ENCODE measurements around the gene ZNF346. TPM values are rescaled to one million over a fixed set of nuclear protein-coding genes. Genes with fewer than 3 reads are reported as not detected.
"Not testable (repeated sequence)": the region's sequence is repeated elsewhere in the genome, so short reads cannot be mapped to it uniquely, and the experiment has no call there.

ZNF346 gene, protein sequence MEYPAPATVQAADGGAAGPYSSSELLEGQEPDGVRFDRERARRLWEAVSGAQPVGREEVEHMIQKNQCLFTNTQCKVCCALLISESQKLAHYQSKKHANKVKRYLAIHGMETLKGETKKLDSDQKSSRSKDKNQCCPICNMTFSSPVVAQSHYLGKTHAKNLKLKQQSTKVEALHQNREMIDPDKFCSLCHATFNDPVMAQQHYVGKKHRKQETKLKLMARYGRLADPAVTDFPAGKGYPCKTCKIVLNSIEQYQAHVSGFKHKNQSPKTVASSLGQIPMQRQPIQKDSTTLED
- 13.1 and 13.8 TPM in 2 replicates for total RNA-seq
- polyA plus RNA-seq = 18.0 and 21.4 TPM in 2 replicates

DNA sequence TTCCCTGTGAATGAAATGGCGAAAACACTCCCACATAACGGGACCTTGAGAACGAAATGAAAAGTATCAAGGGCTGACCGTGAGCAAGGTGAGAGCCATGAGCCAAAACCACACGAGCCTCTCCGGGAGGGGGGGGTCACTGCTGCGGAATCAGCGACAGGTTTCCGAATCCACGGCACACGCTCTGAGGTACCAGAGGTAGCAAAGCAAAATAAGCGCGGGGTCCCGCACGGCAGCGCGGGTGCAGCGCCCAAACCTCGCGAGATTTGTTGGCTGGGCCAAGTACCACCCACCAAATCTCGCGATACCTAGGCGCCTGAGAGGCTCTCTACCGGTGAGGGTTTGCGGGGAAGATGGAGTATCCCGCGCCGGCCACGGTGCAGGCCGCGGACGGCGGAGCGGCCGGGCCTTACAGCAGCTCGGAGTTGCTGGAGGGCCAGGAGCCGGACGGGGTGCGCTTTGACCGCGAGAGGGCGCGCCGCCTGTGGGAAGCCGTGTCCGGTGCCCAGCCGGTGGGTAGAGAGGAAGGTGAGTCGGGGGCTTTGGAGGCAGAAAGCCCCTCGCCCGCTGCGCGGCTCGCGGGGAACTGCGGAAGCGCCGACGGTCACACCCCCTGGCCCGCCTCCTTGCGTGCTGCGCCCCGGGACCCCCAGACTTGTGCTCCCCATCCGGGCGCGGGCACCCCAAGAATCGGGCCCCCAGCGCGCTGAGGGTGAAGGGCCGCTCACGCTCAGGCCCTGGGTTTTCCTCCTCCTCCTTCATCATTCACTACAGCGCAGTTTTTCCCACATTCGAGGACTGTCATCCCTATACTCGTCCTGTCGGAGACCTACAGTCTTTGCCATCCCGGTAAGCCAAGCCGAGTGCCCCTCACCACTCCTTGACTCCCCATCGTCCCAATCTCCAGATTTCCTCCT is at the start of gene ZNF346:
ZNF346 (plus strand) TSS at position 311 of the 917 bp plus-strand sequence; CDS start at position 354, 43 bp downstream.
- H3K9me2 ChIP-seq (replicated peaks; ENCODE audit: insufficient read depth) = no peaks in the 10 kb centered on the region
- peak within 1 kb of the TSS; percentile 98 for H3K4me2 ChIP-seq
- peaks cover 11% of the 10 kb centered on the region for H3K4me1 ChIP-seq (ENCODE audit: insufficient read depth)
- peak within 1 kb of the TSS; percentile 33 for H3K4me3 ChIP-seq
- TF ChIP-seq, protein P1, sequence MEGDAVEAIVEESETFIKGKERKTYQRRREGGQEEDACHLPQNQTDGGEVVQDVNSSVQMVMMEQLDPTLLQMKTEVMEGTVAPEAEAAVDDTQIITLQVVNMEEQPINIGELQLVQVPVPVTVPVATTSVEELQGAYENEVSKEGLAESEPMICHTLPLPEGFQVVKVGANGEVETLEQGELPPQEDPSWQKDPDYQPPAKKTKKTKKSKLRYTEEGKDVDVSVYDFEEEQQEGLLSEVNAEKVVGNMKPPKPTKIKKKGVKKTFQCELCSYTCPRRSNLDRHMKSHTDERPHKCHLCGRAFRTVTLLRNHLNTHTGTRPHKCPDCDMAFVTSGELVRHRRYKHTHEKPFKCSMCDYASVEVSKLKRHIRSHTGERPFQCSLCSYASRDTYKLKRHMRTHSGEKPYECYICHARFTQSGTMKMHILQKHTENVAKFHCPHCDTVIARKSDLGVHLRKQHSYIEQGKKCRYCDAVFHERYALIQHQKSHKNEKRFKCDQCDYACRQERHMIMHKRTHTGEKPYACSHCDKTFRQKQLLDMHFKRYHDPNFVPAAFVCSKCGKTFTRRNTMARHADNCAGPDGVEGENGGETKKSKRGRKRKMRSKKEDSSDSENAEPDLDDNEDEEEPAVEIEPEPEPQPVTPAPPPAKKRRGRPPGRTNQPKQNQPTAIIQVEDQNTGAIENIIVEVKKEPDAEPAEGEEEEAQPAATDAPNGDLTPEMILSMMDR (IDR thresholded peaks at IDR 0.05; ENCODE audit: poor library complexity) = peak; percentile 59
- TF ChIP-seq EZH2 (IDR thresholded peaks at IDR 0.05; ENCODE audit: borderline replicate concordance) = no peak
- peak within 1 kb of the TSS; percentile 85 for H2AFZ ChIP-seq
- no peaks in the 10 kb centered on the region for H3K9me3 ChIP-seq (ENCODE audit: low read depth)
- H3K36me3 ChIP-seq (replicated peaks; ENCODE audit: insufficient read depth, low read depth) = no peaks in the 10 kb centered on the region
- no peaks in the 10 kb centered on the region for H4K20me1 ChIP-seq (ENCODE audit: insufficient read depth, poor library complexity, severe bottlenecking)
- peaks cover 59% of the 10 kb centered on the region for H3K79me2 ChIP-seq
- DNase-seq (ENCODE audit: low spot score) = peak; percentile 98
- H3K27me3 ChIP-seq = no peaks in the 10 kb centered on the region
- 2% methylated on average over 73 of the region's 77 CpGs for WGBS (ENCODE audit: low lambda C conversion rate, missing lambda C conversion rate)
- peak within 1 kb of the TSS; percentile 80 for H3K27ac ChIP-seq

DNA sequence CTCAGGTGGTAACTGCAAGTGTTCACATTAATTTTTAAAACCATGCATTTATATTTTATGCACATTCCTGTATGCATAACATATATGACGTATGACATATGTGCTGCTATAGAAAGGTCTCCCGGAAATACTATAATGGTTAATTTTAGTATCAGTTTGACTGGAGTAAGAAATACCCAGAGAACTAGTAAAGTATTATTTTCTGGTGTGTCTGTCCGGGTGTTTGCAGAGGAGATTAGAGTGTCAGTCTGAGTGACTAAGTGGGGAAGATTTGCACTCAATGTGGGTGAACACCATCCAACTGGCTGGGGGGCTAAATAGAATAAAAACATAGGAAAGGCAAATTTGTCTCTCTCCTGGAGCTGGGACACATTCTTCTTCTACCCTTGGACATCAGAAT is 42.8 kb upstream of the ZNF346 start:
- Histone ChIP-seq H3K79me2 (peaks cover 38% of the 10 kb centered on the region), H3K4me1 (ENCODE audit: insufficient read depth) (no peaks in the 10 kb centered on the region), H4K20me1 (ENCODE audit: insufficient read depth, poor library complexity, severe bottlenecking) (peaks cover 10% of the 10 kb centered on the region)

DNA sequence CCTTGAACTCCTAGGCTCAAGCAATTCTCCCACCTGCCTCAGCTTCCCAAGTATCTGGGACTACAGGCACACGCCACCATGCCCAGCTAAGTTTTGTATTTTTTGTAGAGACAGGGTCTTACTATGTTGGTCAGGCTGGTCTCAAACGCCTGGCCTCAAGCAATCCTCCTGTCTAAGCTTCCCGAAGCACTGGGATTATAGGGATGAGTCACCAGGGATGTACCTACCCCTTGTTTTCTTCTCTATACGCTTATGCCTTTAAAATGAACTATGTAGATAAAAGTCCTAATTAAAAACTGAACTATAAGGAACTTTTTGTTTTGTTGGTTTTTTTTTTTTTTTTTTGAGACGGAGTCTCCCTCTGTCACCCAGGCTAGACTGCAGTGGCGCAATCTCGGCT is 41.7 kb upstream of the ZNF346 start:
- WGBS (ENCODE audit: low lambda C conversion rate, missing lambda C conversion rate) = 87% methylated on average over 7 of the region's 7 CpGs
- Histone ChIP-seq H3K4me1 (ENCODE audit: insufficient read depth) (no peaks in the 10 kb centered on the region), H2AFZ (no peak overlapping the region), H3K4me2 (no peak overlapping the region), H3K79me2 (peaks cover 48% of the 10 kb centered on the region), H3K9me2 (replicated peaks; ENCODE audit: insufficient read depth) (no peaks in the 10 kb centered on the region), H3K9me3 (ENCODE audit: low read depth) (no peaks in the 10 kb centered on the region), H3K36me3 (replicated peaks; ENCODE audit: insufficient read depth, low read depth) (no peaks in the 10 kb centered on the region), H3K4me3 (no peak overlapping the region), H3K27ac (no peak overlapping the region), H3K27me3 (no peaks in the 10 kb centered on the region), H4K20me1 (ENCODE audit: insufficient read depth, poor library complexity, severe bottlenecking) (peaks cover 5% of the 10 kb centered on the region)
- TF ChIP-seq, protein P1 (IDR thresholded peaks at IDR 0.05; ENCODE audit: poor library complexity) = no peak
- TF ChIP-seq EZH2 (IDR thresholded peaks at IDR 0.05; ENCODE audit: borderline replicate concordance) (no peak), EZH2phosphoT487 (IDR thresholded peaks at IDR 0.05; ENCODE audit: low read depth, severe bottlenecking, unreplicated experiment) (no peak)
- DNase-seq (ENCODE audit: low spot score) = no peak

More for the DNA sequence above, 42.8 kb upstream of the ZNF346 start:
- H3K9me3 ChIP-seq (ENCODE audit: low read depth) = no peaks in the 10 kb centered on the region
- DNase-seq (ENCODE audit: low spot score) = no peak
- no peak overlapping the region for H3K4me2 ChIP-seq
- no peaks in the 10 kb centered on the region for H3K36me3 ChIP-seq (replicated peaks; ENCODE audit: insufficient read depth, low read depth)
- no peak overlapping the region for H3K4me3 ChIP-seq
- TF ChIP-seq EZH2 (IDR thresholded peaks at IDR 0.05; ENCODE audit: borderline replicate concordance) (no peak), EZH2phosphoT487 (IDR thresholded peaks at IDR 0.05; ENCODE audit: low read depth, severe bottlenecking, unreplicated experiment) (no peak)
- TF ChIP-seq, protein P1 (IDR thresholded peaks at IDR 0.05; ENCODE audit: poor library complexity) = no peak
- no peak overlapping the region for H2AFZ ChIP-seq
- no peaks in the 10 kb centered on the region for H3K27me3 ChIP-seq
- no peaks in the 10 kb centered on the region for H3K9me2 ChIP-seq (replicated peaks; ENCODE audit: insufficient read depth)
- H3K27ac ChIP-seq = no peak overlapping the region
- WGBS (ENCODE audit: low lambda C conversion rate, missing lambda C conversion rate) = 91% methylated on average over 3 of the region's 3 CpGs

- not testable (repeated sequence) for H3K36me3 ChIP-seq (replicated peaks; ENCODE audit: insufficient read depth, low read depth); H4K20me1 ChIP-seq (ENCODE audit: insufficient read depth, poor library complexity, severe bottlenecking); H3K9me2 ChIP-seq (replicated peaks; ENCODE audit: insufficient read depth); H3K9me3 ChIP-seq (ENCODE audit: low read depth); DNase-seq (ENCODE audit: low spot score); H3K4me1 ChIP-seq (ENCODE audit: insufficient read depth); H3K27me3 ChIP-seq; H2AFZ ChIP-seq; H3K4me2 ChIP-seq; H3K27ac ChIP-seq; H3K4me3 ChIP-seq
- 95% methylated on average over 13 of the region's 13 CpGs for WGBS (ENCODE audit: low lambda C conversion rate, missing lambda C conversion rate)
- peaks cover 54% of the 10 kb centered on the region for H3K79me2 ChIP-seq
Measured at GRCh38 chr5:176983112-176983511, 39.4 kb upstream of the ZNF346 start.

- not testable (repeated sequence) for H3K4me2 ChIP-seq; H3K9me3 ChIP-seq (ENCODE audit: low read depth); DNase-seq (ENCODE audit: low spot score); H3K27me3 ChIP-seq; H4K20me1 ChIP-seq (ENCODE audit: insufficient read depth, poor library complexity, severe bottlenecking); H3K36me3 ChIP-seq (replicated peaks; ENCODE audit: insufficient read depth, low read depth); H3K4me1 ChIP-seq (ENCODE audit: insufficient read depth); H3K4me3 ChIP-seq; H2AFZ ChIP-seq; H3K27ac ChIP-seq; H3K9me2 ChIP-seq (replicated peaks; ENCODE audit: insufficient read depth)
- peaks cover 58% of the 10 kb centered on the region for H3K79me2 ChIP-seq
- WGBS (ENCODE audit: low lambda C conversion rate, missing lambda C conversion rate) = 96% methylated on average over 14 of the region's 21 CpGs
Measured at GRCh38 chr5:176983593-176983992, 38.9 kb upstream of the ZNF346 start.
